Spleen (tissue), 7 donors: ENCODE measurements around the gene CRHR2.

ENCODE experiments used
- CTCF ChIP-seq, 11 experiments: fragments of 200-600 bp in 7 of 11; fragments of 450-650 bp in 4 of 11; sonication (generic) in 4 of 11; IDR thresholded peaks in 8 of 11; conservative IDR thresholded peaks in 3 of 11; 1 replicate in 7 of 11; 2 replicates in 4 of 11; pipeline versions ENCODE4 v1.4.0 to v1.8.0; 2016 to 2021; ENCODE audit warnings: antibody characterized with exemption in 11 of 11, inconsistent platforms in 4 of 11, mild to moderate bottlenecking in 1 of 11
- POLR2A ChIP-seq, 3 donors: fragments of 450-650 bp; IDR thresholded peaks; one replicate each; pipeline ENCODE4 v1.5.1; 2017; ENCODE audit warnings: antibody characterized with exemption in 3 of 3, mild to moderate bottlenecking in 1 of 3
- POLR2AphosphoS5 ChIP-seq, 3 donors: sonication (generic); formaldehyde crosslinking; IDR thresholded peaks; one replicate each; pipeline ENCODE4 v1.5.1; 2017; ENCODE audit warnings: antibody characterized with exemption in 3 of 3
- donor health status: DM: no; HTN: no; CAD: no; lungs with moderate emphysema.
- donor health status: DM: no; HTN: no; CAD: no.
- donor health status: DM: no; HTN: no; CAD: no.

GRCh38 chr7:30658479-30659074 is 23.7 kb downstream of the CRHR2 start:
- TF ChIP-seq CTCF (IDR thresholded peaks at IDR 0.05 in 8 of 11, conservative IDR thresholded peaks at IDR 0.05 in 3 of 11) (no peak), POLR2A (IDR thresholded peaks at IDR 0.05) (no peak), POLR2AphosphoS5 (IDR thresholded peaks at IDR 0.05) (no peak)
